GM12875 (cell line): Measurements from ENCODE around the gene CDKN1C.

Experiments
- H3K4me3 ChIP-seq: one replicate; pipeline ENCODE4 v1.5.1; 2011; ENCODE audit warnings: low read depth, low read length, control low read depth
- TF ChIP-seq, protein P1 (sequence below): IDR thresholded peaks from 2 replicates; pipeline ENCODE4 v1.5.1; 2011; ENCODE audit warnings: low read depth, mild to moderate bottlenecking, control low read depth, inconsistent platforms, low read length, moderate library complexity, borderline replicate concordance; ENCODE audit not compliant: insufficient read depth

Gene CDKN1C

DNA sequence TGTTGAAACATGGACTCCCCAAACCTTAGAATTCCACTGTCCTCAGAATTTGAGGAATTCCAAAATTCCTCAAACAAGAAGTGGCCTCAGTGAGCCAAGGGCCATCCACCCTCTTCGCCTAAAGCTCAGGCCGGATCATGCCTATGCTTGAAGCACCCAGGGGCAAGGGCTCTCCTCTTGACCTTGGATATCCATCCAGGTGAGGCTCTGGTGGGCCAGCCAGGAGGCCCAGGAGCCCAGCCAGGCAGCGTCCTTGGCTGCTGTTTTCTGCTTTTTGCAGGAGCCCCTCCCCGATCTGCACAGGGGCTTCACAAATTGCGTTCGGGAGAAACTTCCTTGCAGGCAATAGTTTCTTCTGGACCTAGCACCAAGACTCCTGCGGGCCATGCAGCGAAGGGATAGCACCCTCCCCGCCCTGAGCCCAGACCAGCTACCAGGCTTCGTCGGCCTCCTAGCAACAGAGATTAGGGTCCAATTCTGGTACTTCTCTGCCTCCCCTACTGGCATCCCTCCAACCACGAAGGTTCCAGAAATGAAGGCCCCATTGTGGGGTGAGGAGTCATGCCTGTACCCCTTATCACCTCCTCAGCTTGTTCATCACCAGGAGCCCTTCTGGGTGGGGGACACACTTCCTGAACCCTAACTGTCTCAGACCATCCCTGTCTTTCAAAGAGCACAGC lies 41.7 kb upstream of the CDKN1C start:
- TF ChIP-seq, protein P1, sequence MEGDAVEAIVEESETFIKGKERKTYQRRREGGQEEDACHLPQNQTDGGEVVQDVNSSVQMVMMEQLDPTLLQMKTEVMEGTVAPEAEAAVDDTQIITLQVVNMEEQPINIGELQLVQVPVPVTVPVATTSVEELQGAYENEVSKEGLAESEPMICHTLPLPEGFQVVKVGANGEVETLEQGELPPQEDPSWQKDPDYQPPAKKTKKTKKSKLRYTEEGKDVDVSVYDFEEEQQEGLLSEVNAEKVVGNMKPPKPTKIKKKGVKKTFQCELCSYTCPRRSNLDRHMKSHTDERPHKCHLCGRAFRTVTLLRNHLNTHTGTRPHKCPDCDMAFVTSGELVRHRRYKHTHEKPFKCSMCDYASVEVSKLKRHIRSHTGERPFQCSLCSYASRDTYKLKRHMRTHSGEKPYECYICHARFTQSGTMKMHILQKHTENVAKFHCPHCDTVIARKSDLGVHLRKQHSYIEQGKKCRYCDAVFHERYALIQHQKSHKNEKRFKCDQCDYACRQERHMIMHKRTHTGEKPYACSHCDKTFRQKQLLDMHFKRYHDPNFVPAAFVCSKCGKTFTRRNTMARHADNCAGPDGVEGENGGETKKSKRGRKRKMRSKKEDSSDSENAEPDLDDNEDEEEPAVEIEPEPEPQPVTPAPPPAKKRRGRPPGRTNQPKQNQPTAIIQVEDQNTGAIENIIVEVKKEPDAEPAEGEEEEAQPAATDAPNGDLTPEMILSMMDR: no peak
- H3K4me3 ChIP-seq: no peak overlapping the region

DNA sequence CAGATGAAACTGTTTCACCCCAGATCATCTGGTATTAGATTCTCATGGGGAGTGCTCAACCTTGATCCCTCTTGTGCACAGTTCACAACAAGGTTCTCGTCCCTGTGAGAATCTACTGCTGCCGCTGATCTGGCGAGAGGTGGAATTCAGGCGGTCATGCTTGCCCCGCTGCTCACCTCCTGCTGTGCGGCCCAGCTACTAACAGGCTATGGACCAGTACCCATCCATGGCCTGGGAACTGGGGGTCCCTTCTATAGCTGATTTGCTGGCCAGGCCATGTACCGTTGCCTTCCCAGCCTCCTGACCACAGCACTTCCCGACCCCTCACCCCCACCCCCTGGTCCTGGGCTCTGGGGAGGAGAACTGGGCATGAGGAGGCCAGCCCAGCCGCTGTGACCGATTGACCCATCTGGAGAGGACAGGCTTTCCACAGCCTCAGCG lies 41.1 kb upstream of the CDKN1C start:
- no peak overlapping the region for H3K4me3 ChIP-seq
- TF ChIP-seq, protein P1: no peak

DNA sequence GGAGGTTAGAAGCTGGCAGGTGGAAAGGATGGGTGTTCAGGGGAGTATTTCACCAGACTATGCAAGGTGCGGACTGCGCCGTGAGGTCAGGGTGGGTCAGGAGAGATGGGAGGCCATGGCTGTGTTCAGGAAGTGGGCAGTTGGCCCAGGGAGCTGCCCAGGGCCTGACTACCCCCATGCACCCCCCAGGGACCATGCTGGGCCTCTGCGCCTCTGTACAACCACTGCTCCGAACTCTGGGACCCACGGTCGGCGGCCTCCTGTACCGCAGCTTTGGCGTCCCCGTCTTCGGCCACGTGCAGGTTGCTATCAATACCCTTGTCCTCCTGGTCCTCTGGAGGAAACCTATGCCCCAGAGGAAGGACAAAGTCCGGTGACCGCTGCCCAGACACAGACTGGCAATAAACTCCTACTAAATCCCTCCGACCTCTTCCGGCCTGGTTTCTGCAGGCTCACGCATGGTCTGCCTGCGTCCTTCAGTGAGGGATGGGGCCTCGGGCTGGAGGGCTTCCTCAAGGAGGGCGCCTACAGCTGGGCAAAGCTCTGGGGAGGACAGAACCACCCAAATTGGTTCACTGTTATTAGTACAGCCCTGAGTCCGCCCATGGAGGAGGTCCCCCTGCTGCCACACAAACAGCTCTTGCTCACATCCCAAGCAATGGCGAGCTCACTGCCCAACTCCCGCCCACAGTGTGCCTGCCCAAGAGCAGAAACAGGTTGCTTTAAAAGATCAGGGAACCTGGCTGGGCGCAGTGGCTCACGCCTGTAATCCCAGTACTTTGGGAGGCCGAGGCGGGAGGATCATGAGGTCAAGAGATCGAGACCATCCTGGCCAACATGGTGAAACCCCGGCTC lies 39.5 kb upstream of the CDKN1C start:
- TF ChIP-seq, protein P1: no peak
- H3K4me3 ChIP-seq: no peak overlapping the region

DNA sequence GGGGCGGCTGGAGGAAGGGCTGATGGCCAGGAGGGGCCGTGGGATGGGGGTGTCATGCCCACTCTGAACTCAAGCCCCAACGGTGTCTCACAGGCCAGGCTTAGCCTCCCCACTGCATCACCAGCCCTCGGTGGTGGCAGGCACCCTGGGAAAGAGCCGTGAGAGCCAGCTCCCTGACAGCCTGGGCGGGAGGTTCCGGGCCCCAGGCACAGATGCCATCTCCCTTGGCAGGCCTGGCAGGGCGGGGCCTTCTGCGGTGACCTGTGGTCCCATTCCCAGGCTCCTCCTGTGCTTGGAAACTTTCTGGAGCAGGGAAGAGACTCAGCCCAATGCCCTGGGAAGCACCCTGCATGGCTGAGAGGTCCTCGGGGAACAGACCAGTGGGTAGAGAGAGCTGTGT lies 38.8 kb upstream of the CDKN1C start:
- H3K4me3 ChIP-seq: no peak overlapping the region
- TF ChIP-seq, protein P1: no peak

DNA sequence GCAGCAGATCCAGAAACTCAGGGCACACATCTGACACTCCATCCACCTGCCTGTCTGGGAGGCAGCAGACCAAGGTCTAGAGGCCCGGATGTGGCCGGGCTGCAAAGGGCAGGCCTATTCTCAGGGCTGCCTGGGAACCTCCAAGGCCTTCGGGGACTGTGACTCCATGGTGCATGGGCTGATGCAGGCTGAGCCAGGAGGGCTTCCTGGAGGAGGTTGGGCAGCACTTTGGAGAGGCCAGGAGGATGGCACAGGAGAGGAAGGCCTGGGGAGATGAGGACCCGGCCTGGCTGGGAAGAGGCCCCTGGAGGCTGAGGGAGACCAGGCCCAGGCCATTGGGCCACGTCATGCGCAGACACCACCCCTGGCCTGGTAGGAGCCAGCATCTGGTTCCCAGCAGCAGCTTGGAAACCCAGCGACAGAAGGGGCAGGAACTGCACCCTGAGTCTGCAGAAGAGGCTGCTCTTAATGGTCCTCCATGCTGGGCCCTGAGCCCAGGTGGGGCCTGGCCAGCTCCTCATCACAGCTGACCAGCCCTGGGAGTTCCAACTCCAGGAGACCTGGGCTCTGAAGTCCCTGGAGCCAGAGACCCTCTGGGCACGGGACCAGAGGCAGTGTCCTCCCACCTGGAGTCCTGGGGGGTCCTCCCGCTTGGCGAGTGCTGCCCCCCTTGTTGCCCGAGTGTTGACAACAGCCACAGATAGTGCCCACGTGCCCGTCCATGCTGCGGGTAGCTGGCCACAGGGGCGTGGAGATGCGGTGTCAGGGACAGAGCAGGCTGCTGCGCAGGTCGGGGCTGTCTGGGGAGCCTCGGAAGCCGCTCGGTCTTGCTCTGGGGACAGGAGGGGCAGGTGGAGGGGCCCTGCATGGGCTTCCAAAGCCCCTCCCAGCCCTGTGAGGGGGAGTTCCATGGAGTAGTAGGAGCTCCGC lies 38.1 kb upstream of the CDKN1C start:
- TF ChIP-seq, protein P1: no peak
- H3K4me3 ChIP-seq: no peak overlapping the region

DNA sequence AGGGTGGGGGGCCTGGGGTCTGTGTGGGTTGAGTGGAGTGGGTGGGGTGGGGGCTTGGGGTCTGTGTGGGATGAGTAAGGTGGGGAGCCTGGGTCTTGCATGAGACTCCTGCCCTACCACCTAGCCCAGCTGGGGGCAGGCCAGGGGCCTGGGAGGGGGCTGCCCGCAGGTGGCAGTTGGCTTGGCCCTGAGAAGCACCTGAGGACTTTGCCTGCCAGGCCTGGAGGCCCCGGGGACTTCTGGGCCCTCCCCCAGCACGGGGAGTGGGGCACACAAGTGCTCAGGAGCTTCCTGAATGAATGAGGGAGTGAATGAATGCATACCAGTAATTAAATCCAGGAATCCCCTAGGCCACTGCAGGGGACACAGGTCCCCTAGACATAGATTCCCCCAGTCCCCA lies 37.1 kb upstream of the CDKN1C start:
- TF ChIP-seq, protein P1: no peak
- H3K4me3 ChIP-seq: no peak overlapping the region
